Naive thymus-derived CD4-positive, alpha-beta T cell (primary cell): ENCODE measurements around the gene CBFA2T2. TPM values are rescaled to one million over a fixed set of nuclear protein-coding genes. Genes with fewer than 3 reads are reported as not detected.
A peak's percentile ranks its signal among the peaks of the same experiment; 100 is the strongest.
"Not testable (repeated sequence)": the region's sequence is repeated elsewhere in the genome, so short reads cannot be mapped to it uniquely, and the experiment has no call there.

ENCODE experiments used
- ATAC-seq: fragments of 150-1000 bp; cut with Tn5 transposase; 2 replicates; pipeline ENCODE4 v1.10.0; 2021; ENCODE audit warnings: mild to moderate bottlenecking, moderate library complexity
- CTCF ChIA-PET: fragments of 350-600 bp; sonication (Branson Sonifier 250); formaldehyde crosslinking; loops from one replicate; lab custom pipeline; 2021; ENCODE audit warnings: antibody characterized with exemption; lab: Charles Lee
- POLR2A ChIA-PET: fragments of 350-600 bp; sonication (Branson Sonifier 250); formaldehyde crosslinking; loops from one replicate; lab custom pipeline; 2021; ENCODE audit warnings: antibody characterized with exemption, inconsistent platforms; lab: Charles Lee
- DNase-seq, 9 donors: peaks; one replicate each; pipeline versions ENCODE4 v3.0.0 to v3.0.0-alpha.2; 2020 to 2022; ENCODE audit warnings: mixed read lengths in 1 of 9
- H3K27ac ChIP-seq: one replicate; pipeline ENCODE4 v1.7.0; 2013; ENCODE audit warnings: mild to moderate bottlenecking, low read depth, low read length, moderate library complexity
- H3K27me3 ChIP-seq, 2 donors: one replicate each; pipeline ENCODE4 v1.7.0; 2013; ENCODE audit warnings: low read length in 2 of 2, mild to moderate bottlenecking in 2 of 2, moderate library complexity in 2 of 2; ENCODE audit not compliant: control insufficient read depth in 2 of 2, insufficient read depth in 2 of 2
- H3K36me3 ChIP-seq, 3 experiments: 1 replicate in 2 of 3; 2 replicates in 1 of 3; pipeline ENCODE4 v1.7.0; 2013; ENCODE audit warnings: low read length in 3 of 3, mild to moderate bottlenecking in 3 of 3, moderate library complexity in 1 of 3; ENCODE audit not compliant: insufficient read depth in 3 of 3, control insufficient read depth in 2 of 3
- H3K4me1 ChIP-seq, 2 donors: one replicate each; pipeline ENCODE4 v1.7.0; 2013; ENCODE audit warnings: low read length in 2 of 2, mild to moderate bottlenecking in 2 of 2, moderate library complexity in 1 of 2; ENCODE audit not compliant: control insufficient read depth in 2 of 2, insufficient read depth in 2 of 2
- H3K4me3 ChIP-seq: 2 replicates; pipeline ENCODE4 v1.7.0; 2013; ENCODE audit warnings: mild to moderate bottlenecking, low read length
- H3K9me3 ChIP-seq, 3 experiments: 1 replicate in 2 of 3; 2 replicates in 1 of 3; pipeline ENCODE4 v1.7.0; 2013; ENCODE audit warnings: low read length in 3 of 3; ENCODE audit not compliant: control insufficient read depth in 2 of 3
- H3K27ac Mint-ChIP-seq, 9 donors: one replicate each; pipeline ENCODE4 v1.8.0; 2020 to 2022; ENCODE audit warnings: mixed read lengths in 9 of 9, mild to moderate bottlenecking in 8 of 9, moderate library complexity in 5 of 9, inconsistent platforms in 2 of 9
- H3K27me3 Mint-ChIP-seq, 5 donors: one replicate each; pipeline ENCODE4 v1.8.0; 2021 to 2022; ENCODE audit warnings: mixed read lengths in 5 of 5, mild to moderate bottlenecking in 1 of 5
- H3K36me3 Mint-ChIP-seq, 5 donors: one replicate each; pipeline ENCODE4 v1.8.0; 2020 to 2022; ENCODE audit warnings: mixed read lengths in 5 of 5, mild to moderate bottlenecking in 3 of 5, inconsistent platforms in 1 of 5
- H3K4me1 Mint-ChIP-seq, 7 donors: one replicate each; pipeline ENCODE4 v1.8.0; 2020 to 2022; ENCODE audit warnings: mixed read lengths in 7 of 7, mild to moderate bottlenecking in 3 of 7, inconsistent platforms in 1 of 7
- H3K4me3 Mint-ChIP-seq, 10 donors: one replicate each; pipeline ENCODE4 v1.8.0; 2020 to 2022; ENCODE audit warnings: mild to moderate bottlenecking in 10 of 10, mixed read lengths in 10 of 10, moderate library complexity in 6 of 10, inconsistent platforms in 2 of 10
- H3K9me3 Mint-ChIP-seq, 11 donors: one replicate each; pipeline ENCODE4 v1.8.0; 2020 to 2022; ENCODE audit warnings: mixed read lengths in 11 of 11, mild to moderate bottlenecking in 4 of 11, inconsistent platforms in 1 of 11, moderate library complexity in 1 of 11
- intact Hi-C, 2 donors: fragments of 100-400 bp; cut with micrococcal nuclease; formaldehyde crosslinking; loops; one replicate each; pipeline ENCODE4 v1.15.1; 2023
- polyA plus RNA-seq, 2 donors: library from polyadenylated mRNA; unstranded; fragments of 300-500 nt; fragmentation: Illumina TruSeq; gene quantifications; one replicate each; pipeline ENCODE4 v1.2.3, GENCODE V29; 2021
- total RNA-seq, 6 experiments: library from RNA in 5 of 6; stranded (reverse) in 5 of 6; gene quantifications; 1 replicate in 5 of 6; 2 replicates in 1 of 6; pipeline ENCODE4 v1.2.3 and lab custom pipeline; 2021 to 2026

Gene CBFA2T2
- total and polyA plus RNA-seq, 7 experiments from 2014 or later: 13.5 to 37.8 (median 26.8) TPM

DNA sequence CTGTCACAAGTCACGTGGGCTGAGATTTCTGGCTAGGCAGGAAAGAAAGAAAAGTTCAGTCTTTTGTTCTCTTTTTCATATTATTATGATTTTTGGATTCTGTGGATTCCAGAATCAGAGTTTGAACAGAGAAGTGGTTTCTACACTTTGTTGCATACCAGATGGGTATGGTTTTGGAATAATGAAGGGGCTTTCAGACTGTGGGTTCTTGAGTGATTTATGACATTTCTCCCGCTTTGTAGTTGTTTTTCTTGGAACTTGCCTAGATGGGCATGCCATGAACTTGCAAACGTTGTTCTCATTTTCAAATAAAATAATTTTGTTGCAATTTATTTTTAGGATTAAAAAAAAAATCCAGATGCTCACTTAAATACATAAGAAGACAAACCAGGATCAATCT lies 34.4 kb downstream of the CBFA2T2 start:
- no peaks in the 10 kb centered on the region for H3K27me3 ChIP-seq
- POLR2A ChIA-PET: interaction anchor here (0.6 kb wide), 1 partner anchor 142 kb away, joined by 4 read pairs; no protein-coding TSS in a partner anchor
- DNase-seq (no peak), ATAC-seq (no peak)
- peaks cover 5 to 25% (median 18%) of the 10 kb centered on the region in 7 donors for H3K4me1 Mint-ChIP-seq
- H3K36me3 ChIP-seq: peaks cover 0 to 8% (median 0%) of the 10 kb centered on the region in 3 experiments
- H3K4me1 ChIP-seq: no peaks in the 10 kb centered on the region
- H3K9me3 Mint-ChIP-seq: no peaks in the 10 kb centered on the region
- H3K4me3 ChIP-seq: no peak overlapping the region
- peaks cover 0 to 24% (median 5%) of the 10 kb centered on the region in 5 donors for H3K36me3 Mint-ChIP-seq
- H3K27ac Mint-ChIP-seq: no peak overlapping the region
- no peaks in the 10 kb centered on the region for H3K9me3 ChIP-seq
- no peaks in the 10 kb centered on the region for H3K27me3 Mint-ChIP-seq
- intact Hi-C loops: no loop called here
- no peak overlapping the region for H3K27ac ChIP-seq
- no peak overlapping the region for H3K4me3 Mint-ChIP-seq
- CTCF ChIA-PET: interaction anchor here (0.9 kb wide), 1 partner anchor 28 kb away, joined by 3 read pairs; no protein-coding TSS in a partner anchor

DNA sequence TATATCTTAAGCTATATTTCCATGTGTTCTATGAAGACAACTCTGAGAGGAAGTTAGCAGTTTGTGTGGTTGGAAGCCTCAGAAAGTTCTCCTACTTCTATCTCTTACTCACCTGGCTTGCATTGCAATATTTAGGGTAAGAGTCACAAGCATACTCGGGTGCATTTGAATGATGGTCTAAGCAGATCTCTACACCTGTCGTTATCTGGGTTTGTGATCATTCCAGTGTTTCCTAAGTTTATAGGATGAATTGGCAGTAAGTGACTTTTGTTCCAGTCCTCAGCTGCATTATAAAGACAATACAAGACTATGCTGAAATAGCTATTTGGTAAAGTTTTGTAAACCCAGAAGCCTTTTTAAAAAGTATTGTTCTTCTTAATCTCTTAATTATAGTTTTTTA lies 36.9 kb downstream of the CBFA2T2 start:
- H3K4me3 ChIP-seq: no peak overlapping the region
- H3K36me3 Mint-ChIP-seq: peaks cover 0 to 23% (median 5%) of the 10 kb centered on the region in 5 donors
- ChIA-PET CTCF (no interaction called here), POLR2A (no interaction called here)
- peaks cover 0 to 8% (median 0%) of the 10 kb centered on the region in 3 experiments for H3K36me3 ChIP-seq
- H3K9me3 ChIP-seq: no peaks in the 10 kb centered on the region
- H3K4me1 Mint-ChIP-seq: peaks cover 10 to 27% (median 22%) of the 10 kb centered on the region in 7 donors
- no peak overlapping the region for H3K27ac Mint-ChIP-seq
- intact Hi-C loops: no loop called here
- no peaks in the 10 kb centered on the region for H3K4me1 ChIP-seq
- no peaks in the 10 kb centered on the region for H3K27me3 Mint-ChIP-seq
- H3K9me3 Mint-ChIP-seq: no peaks in the 10 kb centered on the region
- DNase-seq (no peak), ATAC-seq (no peak)
- no peak overlapping the region for H3K4me3 Mint-ChIP-seq
- H3K27me3 ChIP-seq: no peaks in the 10 kb centered on the region
- no peak overlapping the region for H3K27ac ChIP-seq

DNA sequence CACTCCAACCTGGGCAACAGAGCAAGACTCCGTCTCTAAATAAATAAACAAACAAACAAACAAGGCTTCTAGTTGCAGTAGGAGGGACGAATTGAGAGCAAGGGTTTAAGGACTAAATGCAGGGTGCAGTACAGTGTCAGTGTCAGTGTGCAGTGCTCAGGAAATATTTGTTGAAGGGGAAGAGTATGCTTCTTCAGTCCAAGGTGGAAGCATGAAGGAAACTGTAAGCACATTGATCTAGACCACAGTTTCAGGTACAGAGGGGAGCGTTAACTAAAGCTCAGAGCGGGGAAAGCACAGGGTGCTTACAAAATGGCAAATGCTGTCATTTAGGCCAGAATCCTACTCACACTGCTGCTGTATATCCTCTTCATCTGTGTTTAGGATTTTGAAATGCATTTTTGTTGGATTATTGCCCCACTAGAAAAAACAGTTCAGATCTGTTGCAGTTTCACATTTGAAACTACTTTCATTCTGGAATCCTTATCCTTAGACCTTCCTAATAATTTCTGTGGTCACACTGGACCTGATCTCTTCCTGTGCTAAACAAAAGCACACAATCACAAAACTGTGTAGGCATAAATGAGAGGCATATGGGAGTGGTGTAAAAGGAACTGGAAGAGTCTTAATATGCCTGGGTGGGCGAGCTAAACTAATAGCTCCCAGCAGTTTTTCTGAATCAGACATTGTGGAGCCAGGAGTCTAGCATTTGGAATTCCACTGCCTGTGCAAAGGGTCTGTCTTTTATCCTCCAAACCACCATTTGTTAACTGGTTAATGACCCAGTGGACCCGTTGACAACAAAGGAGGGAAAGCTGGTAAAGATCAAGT lies 41.4 kb downstream of the CBFA2T2 start:
- H3K4me1 Mint-ChIP-seq: peaks cover 20 to 43% (median 36%) of the 10 kb centered on the region in 7 donors
- peak overlapping the region in 5 of 9 donors; percentile 3 to 74 (median 52) for H3K27ac Mint-ChIP-seq
- no peaks in the 10 kb centered on the region for H3K27me3 Mint-ChIP-seq
- intact Hi-C loops: no loop called here
- Histone ChIP-seq H3K9me3 (no peaks in the 10 kb centered on the region), H3K27me3 (no peaks in the 10 kb centered on the region), H3K4me3 (no peak overlapping the region), H3K27ac (no peak overlapping the region), H3K36me3 (no peaks in the 10 kb centered on the region), H3K4me1 (no peaks in the 10 kb centered on the region)
- DNase-seq (no peak), ATAC-seq (no peak)
- H3K4me3 Mint-ChIP-seq: peak overlapping the region in 3 of 10 donors; percentile 5 to 55 (median 7)
- peaks cover 0 to 12% (median 0%) of the 10 kb centered on the region in 5 donors for H3K36me3 Mint-ChIP-seq
- ChIA-PET CTCF (no interaction called here), POLR2A (interaction anchor here (1.9 kb wide), 1 partner anchor 11 kb away, joined by 4 read pairs; no protein-coding TSS in a partner anchor)
- no peaks in the 10 kb centered on the region for H3K9me3 Mint-ChIP-seq

DNA sequence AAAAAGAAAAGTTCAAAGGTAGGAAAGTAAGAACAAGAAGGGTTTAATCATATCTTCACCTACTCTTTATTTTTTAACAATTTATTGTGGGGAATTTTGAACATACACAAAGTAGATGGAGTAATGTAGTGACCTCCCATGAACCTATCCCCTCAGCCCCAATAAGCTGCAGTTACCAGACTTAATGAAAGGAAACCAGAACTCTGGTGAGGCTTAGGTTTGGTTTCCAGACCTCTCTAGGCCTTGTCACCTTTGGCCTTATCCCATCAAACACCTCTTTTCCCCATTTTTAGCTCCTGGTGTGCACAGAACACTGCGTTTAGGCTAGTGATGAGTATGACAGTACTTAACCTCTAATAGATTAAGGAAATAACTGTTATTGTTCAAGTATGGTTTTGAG lies 42.0 kb downstream of the CBFA2T2 start:
- Mint-ChIP-seq H3K9me3 (peaks cover 0 to 1% (median 0%) of the 10 kb centered on the region in 11 donors), H3K4me1 (peaks cover 17 to 43% (median 36%) of the 10 kb centered on the region in 7 donors), H3K27ac (peak overlapping the region in 6 of 9 donors; percentile 3 to 74 (median 32)), H3K4me3 (no peak overlapping the region), H3K36me3 (peaks cover 0 to 14% (median 0%) of the 10 kb centered on the region in 5 donors), H3K27me3 (no peaks in the 10 kb centered on the region)
- ChIA-PET POLR2A (interaction anchor here (1.9 kb wide), 1 partner anchor 10 kb away, joined by 4 read pairs; no protein-coding TSS in a partner anchor), CTCF (no interaction called here)
- H3K4me1 ChIP-seq: no peaks in the 10 kb centered on the region
- no peaks in the 10 kb centered on the region for H3K27me3 ChIP-seq
- H3K9me3 ChIP-seq: no peaks in the 10 kb centered on the region
- no peak overlapping the region for H3K27ac ChIP-seq
- H3K36me3 ChIP-seq: no peaks in the 10 kb centered on the region
- intact Hi-C loops: no loop called here
- DNase-seq (no peak), ATAC-seq (no peak)
- H3K4me3 ChIP-seq: no peak overlapping the region

DNA sequence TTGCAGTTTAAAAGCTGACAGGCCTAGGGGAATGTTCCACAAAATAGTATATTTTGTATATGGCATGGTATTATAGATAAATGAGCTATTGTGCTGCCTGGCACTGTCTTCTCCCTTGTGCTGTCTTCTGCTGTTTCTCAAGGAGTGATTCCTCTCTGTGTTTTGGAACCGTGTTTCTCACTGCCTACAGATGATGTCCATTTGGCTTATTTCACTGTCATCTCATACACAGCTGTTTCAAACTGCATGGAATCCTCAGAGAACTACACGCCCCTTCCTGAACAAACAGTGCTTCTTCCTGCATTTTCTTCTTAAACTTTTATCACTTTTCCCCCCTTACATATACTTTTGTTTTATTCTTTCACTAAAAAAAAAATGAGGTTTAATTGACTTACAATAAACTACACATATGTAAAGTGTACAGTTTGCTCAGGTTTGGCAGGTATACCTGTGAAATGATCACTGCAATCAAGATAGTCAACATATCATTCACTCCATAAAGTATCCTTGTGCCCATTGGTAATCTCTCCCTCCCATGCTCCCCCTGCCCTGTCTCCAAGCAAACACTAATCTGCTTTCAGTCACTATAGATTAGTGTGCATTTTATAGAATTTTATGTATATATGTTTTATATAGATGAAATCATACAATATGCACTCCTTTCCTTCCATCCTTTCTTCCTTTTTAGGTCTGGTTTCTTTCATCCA lies 43.0 kb downstream of the CBFA2T2 start:
- Histone ChIP-seq H3K27ac (no peak overlapping the region), H3K27me3 (no peaks in the 10 kb centered on the region), H3K4me3 (no peak overlapping the region), H3K36me3 (no peaks in the 10 kb centered on the region), H3K4me1 (no peaks in the 10 kb centered on the region), H3K9me3 (no peaks in the 10 kb centered on the region)
- Mint-ChIP-seq H3K36me3 (peaks cover 0 to 21% (median 8%) of the 10 kb centered on the region in 5 donors), H3K27me3 (no peaks in the 10 kb centered on the region), H3K4me1 (peaks cover 18 to 46% (median 32%) of the 10 kb centered on the region in 7 donors), H3K9me3 (peaks cover 0 to 3% (median 0%) of the 10 kb centered on the region in 11 donors), H3K27ac (peak overlapping the region in 2 of 9 donors; percentile 32 to 45), H3K4me3 (no peak overlapping the region)
- DNase-seq (no peak), ATAC-seq (no peak)
- POLR2A ChIA-PET: no interaction called here
- intact Hi-C loops: no loop called here
- CTCF ChIA-PET: no interaction called here

DNA sequence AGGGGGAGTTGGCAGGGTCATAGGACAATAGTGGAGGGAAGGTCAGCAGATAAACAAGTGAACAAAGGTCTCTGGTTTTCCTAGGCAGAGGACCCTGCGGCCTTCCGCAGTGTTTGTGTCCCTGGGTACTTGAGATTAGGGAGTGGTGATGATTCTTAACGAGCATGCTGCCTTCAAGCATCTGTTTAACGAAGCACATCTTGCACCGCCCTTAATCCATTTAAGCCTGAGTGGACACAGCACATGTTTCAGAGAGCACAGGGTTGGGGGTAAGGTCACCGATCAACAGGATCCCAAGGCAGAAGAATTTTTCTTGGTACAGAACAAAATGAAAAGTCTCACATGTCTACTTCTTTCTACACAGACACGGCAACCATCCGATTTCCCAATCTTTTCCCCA lies 45.8 kb downstream of the CBFA2T2 start:
- H3K9me3 Mint-ChIP-seq, H3K27ac Mint-ChIP-seq, DNase-seq, H3K27me3 ChIP-seq, H3K27ac ChIP-seq, H3K4me3 ChIP-seq, POLR2A ChIA-PET, ATAC-seq, H3K27me3 Mint-ChIP-seq, CTCF ChIA-PET, H3K4me1 ChIP-seq, H3K36me3 ChIP-seq, H3K4me3 Mint-ChIP-seq, intact Hi-C loops, H3K9me3 ChIP-seq: not testable (repeated sequence)
- peaks cover 20 to 45% (median 37%) of the 10 kb centered on the region in 7 donors for H3K4me1 Mint-ChIP-seq
- H3K36me3 Mint-ChIP-seq: peaks cover 0 to 16% (median 10%) of the 10 kb centered on the region in 5 donors
